Heart right ventricle (tissue), 16 donors: Measurements from ENCODE around the gene CD300LF. TPM values are rescaled to one million over a fixed set of nuclear protein-coding genes. Genes with fewer than 3 reads are reported as not detected.

Experiments
- ATAC-seq, 8 donors: fragments of 200-7000 bp; cut with Tn5 transposase; one replicate each; pipeline ENCODE4 v1.9.1; 2020; ENCODE audit warnings: mild to moderate bottlenecking in 8 of 8, moderate library complexity in 8 of 8, moderate number of reproducible peaks in 1 of 8
- DNase-seq, 2 donors: peaks; one replicate each; pipeline ENCODE4 v3.0.0-alpha.2; 2020
- H3K27ac ChIP-seq, 10 donors: fragments of 200-600 bp; sonication (generic) in 2 of 10; one replicate each; pipeline versions ENCODE4 v1.5.0 to v1.8.0; 2020 to 2022; ENCODE audit warnings: mild to moderate bottlenecking in 3 of 10
- H3K27me3 ChIP-seq, 7 donors: fragments of 200-600 bp; one replicate each; pipeline ENCODE4 v1.8.0; 2021 to 2022; ENCODE audit warnings: mild to moderate bottlenecking in 2 of 7
- H3K36me3 ChIP-seq, 9 donors: fragments of 200-600 bp; sonication (generic) in 1 of 9; one replicate each; pipeline versions ENCODE4 v1.5.0 to v1.8.0; 2020 to 2022; ENCODE audit warnings: mild to moderate bottlenecking in 2 of 9
- H3K4me1 ChIP-seq, 9 donors: fragments of 200-600 bp; sonication (generic) in 1 of 9; one replicate each; pipeline versions ENCODE4 v1.5.0 to v1.8.0; 2020 to 2022; ENCODE audit warnings: mild to moderate bottlenecking in 4 of 9
- H3K4me3 ChIP-seq, 10 donors: fragments of 200-600 bp; sonication (generic) in 2 of 10; one replicate each; pipeline versions ENCODE4 v1.5.0 to v1.8.0; 2020 to 2022; ENCODE audit warnings: mild to moderate bottlenecking in 7 of 10, moderate library complexity in 2 of 10
- H3K9me3 ChIP-seq, 11 donors: fragments of 200-600 bp in 10 of 11; sonication (generic) in 2 of 11; one replicate each; pipeline versions ENCODE4 v1.5.0 to v1.8.0; 2013 to 2022; ENCODE audit warnings: mild to moderate bottlenecking in 2 of 11, control low read depth in 1 of 11, moderate library complexity in 1 of 11
- WGBS, 2 donors: extraction: QIAGEN DNeasy Blood & Tissue Kit; methylation state at CpG; one replicate each; pipeline ENCODE4 v1.1.7; 2013; ENCODE audit warnings: inconsistent platforms in 1 of 2; 5-methylcytosine and 5-hydroxymethylcytosine counted together
- intact Hi-C, 10 donors: fragments of 100-400 bp; cut with DNase I; formaldehyde crosslinking; loops; one replicate each; pipeline versions ENCODE4 v1.11.1 to v1.14.2; 2022
- polyA plus RNA-seq, 2 donors: library from polyadenylated mRNA; stranded (reverse); fragments of 200-250 nt; gene quantifications; one replicate each; pipeline ENCODE4 v1.2.3, GENCODE V29; 2013
- total RNA-seq, 10 donors: library from RNA; stranded (reverse); fragmentation: NEBNext Ultra II Directional in 3 of 10; extraction: Animal tissue kit (Norgen Biotek cat#: 25700) in 3 of 10; gene quantifications; one replicate each; pipeline versions ENCODE4 v1.2.1 to v1.2.4, GENCODE V29; 2021 to 2023
- TF ChIP-seq, protein P1 (sequence below), 9 donors: fragments of 200-600 bp; sonication (generic) in 2 of 9; IDR thresholded peaks; one replicate each; pipeline versions ENCODE4 v1.5.0 to v1.8.0; 2021 to 2022; ENCODE audit warnings: antibody characterized with exemption in 9 of 9, mild to moderate bottlenecking in 5 of 9, moderate library complexity in 1 of 9
- donor health status: Arrhythmogenic right ventricular cardiomyopathy.
- donor health status: ischemic (EF 13 %, LVEDD 7.1; RV severe dilation, severe dysfunction).
- donor health status: healthy with polysubstance abuse.
- donor health status: DM: no; HTN: yes; CAD: no.
- donor health status: DM: no; HTN: no; CAD: no.
- donor health status: ischemic (EF 25% LVEDD 6.9; RV normal size, moderate dysfunction).
- donor health status: ischemic (EF 25% LVEDD 5.7; RV mildly dilated, moderate dysfunction).
- donor health status: healthy.
- donor health status: DM: yes; HTN: yes; CAD: no.
- donor health status: Ischemic cardiomyopathy.
- donor health status: ischemic (EF 35%, LVEDD 5.7; RV mildly dilated, moderate dysfunction).
- donor health status: nonischemic (EF 11% LVEDD 7.7; RV severe dilation, severe dysfunction).
- donor health status: DM: yes; HTN: yes; CAD: no.
- donor health status: PGD.
- donor health status: ischemic (EF 29% LVEDD 5.4; RV normal size, mild dysfunction).
- donor health status: nonischemic (EF 23%, LVEDD 6.1; RV moderate dilation, normal function).

The CD300LF gene
- total and polyA plus RNA-seq, 12 donors, result 0.13 to 4.5 (median 0.34) TPM; not detected in 3

DNA sequence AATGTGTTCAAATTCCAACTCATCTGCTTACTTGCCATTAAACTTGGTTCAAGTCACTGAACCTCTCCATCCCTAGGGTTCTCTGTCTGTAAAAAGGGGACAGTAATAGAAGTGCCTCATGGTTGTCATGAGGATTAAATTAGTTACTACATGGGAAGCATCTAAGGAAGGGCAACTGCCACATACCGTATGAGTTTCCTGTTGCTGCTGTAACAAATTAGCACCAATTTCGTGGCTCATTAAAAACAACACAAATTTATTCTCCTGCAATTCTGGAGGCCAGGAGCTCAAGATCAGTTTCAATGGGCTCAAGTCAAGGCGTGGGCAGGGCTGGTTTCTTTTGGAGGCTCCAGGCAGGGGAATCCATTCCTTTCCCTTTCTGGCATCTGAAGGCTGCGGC lies 18.6 kb downstream of the CD300LF start:
- no peak for DNase-seq
- Histone ChIP-seq H3K27me3 (peaks cover 0 to 28% (median 17%) of the 10 kb centered on the region in 7 donors), H3K27ac (no peak overlapping the region), H3K4me1 (peaks cover 0 to 21% (median 0%) of the 10 kb centered on the region in 9 donors), H3K4me3 (no peak overlapping the region), H3K9me3 (no peaks in the 10 kb centered on the region), H3K36me3 (peaks cover 0 to 10% (median 0%) of the 10 kb centered on the region in 9 donors)
- ATAC-seq, result no peak
- TF ChIP-seq, protein P1, sequence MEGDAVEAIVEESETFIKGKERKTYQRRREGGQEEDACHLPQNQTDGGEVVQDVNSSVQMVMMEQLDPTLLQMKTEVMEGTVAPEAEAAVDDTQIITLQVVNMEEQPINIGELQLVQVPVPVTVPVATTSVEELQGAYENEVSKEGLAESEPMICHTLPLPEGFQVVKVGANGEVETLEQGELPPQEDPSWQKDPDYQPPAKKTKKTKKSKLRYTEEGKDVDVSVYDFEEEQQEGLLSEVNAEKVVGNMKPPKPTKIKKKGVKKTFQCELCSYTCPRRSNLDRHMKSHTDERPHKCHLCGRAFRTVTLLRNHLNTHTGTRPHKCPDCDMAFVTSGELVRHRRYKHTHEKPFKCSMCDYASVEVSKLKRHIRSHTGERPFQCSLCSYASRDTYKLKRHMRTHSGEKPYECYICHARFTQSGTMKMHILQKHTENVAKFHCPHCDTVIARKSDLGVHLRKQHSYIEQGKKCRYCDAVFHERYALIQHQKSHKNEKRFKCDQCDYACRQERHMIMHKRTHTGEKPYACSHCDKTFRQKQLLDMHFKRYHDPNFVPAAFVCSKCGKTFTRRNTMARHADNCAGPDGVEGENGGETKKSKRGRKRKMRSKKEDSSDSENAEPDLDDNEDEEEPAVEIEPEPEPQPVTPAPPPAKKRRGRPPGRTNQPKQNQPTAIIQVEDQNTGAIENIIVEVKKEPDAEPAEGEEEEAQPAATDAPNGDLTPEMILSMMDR (IDR thresholded peaks at IDR 0.05), result no peak
- 82 to 83% methylated on average over 4 of the region's 4 CpGs for WGBS, 2 donors
- intact Hi-C loops, result no loop called here

DNA sequence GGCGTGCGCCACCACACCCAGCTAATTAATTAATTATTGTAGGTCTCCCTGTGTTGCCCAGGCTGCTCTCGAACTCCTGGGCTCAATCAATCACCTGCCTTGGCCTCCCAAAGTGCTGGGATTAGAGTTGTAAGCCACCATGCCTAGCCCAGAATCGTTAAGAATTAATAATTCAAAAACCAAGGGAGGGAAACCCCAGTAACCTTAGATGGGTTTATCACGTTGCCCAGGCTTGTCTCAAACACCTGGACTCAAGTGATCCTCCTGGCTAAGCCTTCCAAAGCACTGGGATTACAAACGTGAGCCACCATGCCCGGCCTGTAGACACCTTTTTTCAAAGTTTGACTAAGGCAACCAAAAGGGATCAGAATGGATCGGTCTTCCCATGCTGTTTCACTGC lies 21.6 kb downstream of the CD300LF start:
- Histone ChIP-seq H3K36me3 (peaks cover 0 to 10% (median 0%) of the 10 kb centered on the region in 9 donors), H3K9me3 (no peaks in the 10 kb centered on the region), H3K27ac (peak overlapping the region in 1 of 10 donors; percentile 83), H3K4me1 (peaks cover 0 to 36% (median 0%) of the 10 kb centered on the region in 9 donors), H3K4me3 (no peak overlapping the region), H3K27me3 (peaks cover 0 to 28% (median 15%) of the 10 kb centered on the region in 7 donors)
- TF ChIP-seq, protein P1 (IDR thresholded peaks at IDR 0.05), result no peak
- 76 to 82% methylated on average over 8 of the region's 8 CpGs for WGBS, 2 donors
- intact Hi-C loops, result no loop called here
- ATAC-seq, result no peak
- no peak for DNase-seq

DNA sequence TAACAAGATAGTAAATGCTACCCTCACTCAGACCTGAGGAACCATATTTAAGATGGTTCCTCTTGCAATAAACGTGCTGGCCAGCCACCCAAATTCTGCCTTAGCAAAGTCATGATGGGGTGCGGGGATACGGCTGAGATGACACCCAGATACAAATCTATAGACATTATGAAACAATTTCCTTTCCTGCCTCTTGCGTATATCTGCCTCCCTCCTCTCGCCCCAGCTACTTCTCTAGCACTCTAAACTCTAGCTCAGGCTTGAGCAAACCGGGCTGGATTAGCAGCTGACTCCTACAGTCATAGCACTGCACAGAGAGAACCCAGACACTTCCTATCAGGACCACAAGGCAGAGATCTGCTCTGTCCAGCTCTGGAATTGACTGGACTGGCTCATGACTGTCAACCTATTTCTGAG lies 22.3 kb downstream of the CD300LF start:
- Histone ChIP-seq H3K9me3 (no peaks in the 10 kb centered on the region), H3K27me3 (peaks cover 0 to 28% (median 9%) of the 10 kb centered on the region in 7 donors), H3K4me3 (no peak overlapping the region), H3K36me3 (peaks cover 0 to 6% (median 0%) of the 10 kb centered on the region in 9 donors), H3K4me1 (peaks cover 0 to 36% (median 0%) of the 10 kb centered on the region in 9 donors), H3K27ac (peak overlapping the region in 1 of 10 donors; percentile 86)
- intact Hi-C loops, result no loop called here
- TF ChIP-seq, protein P1 (IDR thresholded peaks at IDR 0.05), result no peak
- ATAC-seq, result peak in 6 of 8 donors; percentile 42 to 72 (median 66)
- 64 to 67% methylated on average over 6 of the region's 6 CpGs for WGBS, 2 donors
- no peak for DNase-seq

DNA sequence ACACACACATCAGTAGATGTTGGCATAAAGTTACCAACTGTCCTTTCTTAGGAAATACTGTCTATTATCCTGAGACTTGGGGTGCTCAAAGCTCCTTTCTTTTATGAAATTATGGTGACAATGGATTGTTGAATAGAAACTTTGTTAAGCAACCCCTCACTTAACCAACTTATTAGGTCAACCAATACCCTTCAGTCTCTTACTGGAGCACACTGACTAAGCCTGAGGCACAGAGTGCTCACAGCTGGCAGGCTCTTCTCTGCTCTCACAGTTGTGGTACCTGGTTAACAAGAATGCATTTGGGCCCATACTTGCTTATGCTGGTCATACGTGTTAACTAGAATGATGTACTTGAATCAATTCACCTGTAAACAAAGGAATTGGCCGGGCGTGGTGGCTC lies 24.8 kb downstream of the CD300LF start:
- WGBS, 2 donors, result 94 to 98% methylated on average over 3 of the region's 3 CpGs
- H3K27ac ChIP-seq, result no peak overlapping the region

More for the DNA sequence above, 24.8 kb downstream of the CD300LF start:
- H3K27me3 ChIP-seq, result peaks cover 0 to 27% (median 8%) of the 10 kb centered on the region in 7 donors
- no peaks in the 10 kb centered on the region for H3K36me3 ChIP-seq
- TF ChIP-seq, protein P1 (IDR thresholded peaks at IDR 0.05), result no peak
- ATAC-seq, result no peak
- no peaks in the 10 kb centered on the region for H3K9me3 ChIP-seq
- H3K4me1 ChIP-seq, result peaks cover 0 to 36% (median 0%) of the 10 kb centered on the region in 9 donors
- H3K4me3 ChIP-seq, result no peak overlapping the region
- no peak for DNase-seq
- intact Hi-C loops, result no loop called here
